ENCODE data around the gene DPCD. TPM values are rescaled to one million over a fixed set of nuclear protein-coding genes. Genes with fewer than 3 reads are reported as not detected.

Gene DPCD
- total and polyA plus RNA-seq, 2 of the 8 experiments (the other 6 are each of a cell fraction or from before 2014, with no cell fraction given): 21.2 to 31.4 TPM

DNA sequence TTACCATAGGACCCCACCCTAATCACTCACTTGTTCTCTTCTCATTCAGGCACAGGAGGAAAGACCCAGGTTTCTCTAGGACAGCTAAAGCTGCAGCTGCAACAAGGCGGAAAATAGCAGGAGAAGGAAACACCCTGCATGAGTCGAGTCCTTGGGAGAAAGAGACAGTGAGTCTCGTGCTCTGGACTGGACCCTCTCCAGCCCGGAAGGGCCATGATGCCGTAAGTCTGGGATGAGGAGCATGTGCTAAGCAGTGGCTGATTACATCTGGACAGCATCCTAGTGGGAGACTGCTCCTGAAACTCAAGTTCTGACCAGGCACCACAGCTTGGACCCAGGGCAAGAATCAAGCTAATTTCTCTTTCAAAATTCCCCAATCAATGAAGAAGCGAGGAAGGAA is 67.4 kb downstream of the DPCD start:
- H3K23ac ChIP-seq (ENCODE audit: insufficient read length): no peak overlapping the region
- H3K4me2 ChIP-seq (ENCODE audit: insufficient read depth in 1 of 2, low read depth in 2 of 2, low read length in 2 of 2): no peak overlapping the region
- ChIA-PET CTCF (ENCODE audit: partially characterized antibody) (interaction anchor here (0.8 to 1.4 kb wide), 3 partner anchors 18 to 1173 kb away, joined by 3 read pairs; no protein-coding TSS in a partner anchor), POLR2A (ENCODE audit: partially characterized antibody) (interaction anchor here (1.7 kb wide), 1 partner anchor 10 kb away, joined by 4 read pairs; no protein-coding TSS in a partner anchor)
- no peak overlapping the region for H2AK5ac ChIP-seq (ENCODE audit: low read depth, low read length)
- no peak overlapping the region for H4K8ac ChIP-seq (ENCODE audit: extremely low read depth, insufficient read depth, low read length)
- no peak overlapping the region for H2BK12ac ChIP-seq (ENCODE audit: low read depth, low read length)
- H3K14ac ChIP-seq (ENCODE audit: insufficient read length): no peak overlapping the region
- H3K4me1 ChIP-seq (replicated peaks in 1 of 4; ENCODE audit: control insufficient read depth in 3 of 4, insufficient read depth in 4 of 4, low read length in 3 of 4): peaks cover 9 to 21% (median 9%) of the 10 kb centered on the region in 4 experiments; a peak in 6 of 7 replicates
- no peak overlapping the region for H3K27ac ChIP-seq (ENCODE audit: low read depth, low read length)
- no peak overlapping the region for H3K18ac ChIP-seq (ENCODE audit: extremely low read depth, low read length)
- FAIRE-seq (no peak), DNase-seq (ENCODE audit: low read depth in 1 of 2, low spot score in 2 of 2) (no peak)
- no peaks in the 10 kb centered on the region for H3K79me1 ChIP-seq (ENCODE audit: low read depth, low read length)
- no peak overlapping the region for H2BK120ac ChIP-seq (replicated peaks; ENCODE audit: low read depth, low read length)
- peaks cover 0 to 7% (median 0%) of the 10 kb centered on the region in 4 experiments; a peak in 3 of 8 replicates for H3K36me3 ChIP-seq (ENCODE audit: control insufficient read depth in 2 of 4, insufficient read depth in 4 of 4, low read length in 3 of 4)
- H2AFZ ChIP-seq (ENCODE audit: low read length): no peak overlapping the region
- H3K9me3 ChIP-seq (ENCODE audit: insufficient read depth in 2 of 2, low read depth in 1 of 2, low read length in 1 of 2): no peaks in the 10 kb centered on the region
- no peak overlapping the region for H3K9ac ChIP-seq (replicated peaks in 1 of 4; ENCODE audit: extremely low read depth in 1 of 4, low read depth in 3 of 4, low read length in 3 of 4)
- no peak overlapping the region for H3K4ac ChIP-seq (replicated peaks; ENCODE audit: insufficient read length, low read depth, low read length)
- no peak overlapping the region for H3K4me3 ChIP-seq (ENCODE audit: extremely low read depth in 1 of 4, insufficient read depth in 2 of 4, low read depth in 3 of 4, low read length in 4 of 4)
- 0 out of 2 replicates have a peak overlapping the region, but pooled peaks have one; percentile 3 for H2BK15ac ChIP-seq (ENCODE audit: low read length)
- no peak overlapping the region for H4K5ac ChIP-seq (ENCODE audit: insufficient read length, low read depth, low read length)
- H3K79me2 ChIP-seq (ENCODE audit: control insufficient read depth in 1 of 2, insufficient read depth in 2 of 2, low read length in 2 of 2): no peaks in the 10 kb centered on the region
- H4K91ac ChIP-seq (replicated peaks; ENCODE audit: insufficient read length, low read length): no peak overlapping the region
- H2BK5ac ChIP-seq (ENCODE audit: low read depth, low read length): no peak overlapping the region
- H4K20me1 ChIP-seq (replicated peaks in 1 of 2; ENCODE audit: control insufficient read depth in 1 of 2, insufficient read depth in 2 of 2, low read length in 2 of 2): peaks cover 0 to 2% of the 10 kb centered on the region in 2 experiments
- H3K27me3 ChIP-seq (replicated peaks in 1 of 4; ENCODE audit: control insufficient read depth in 3 of 4, extremely low read depth in 1 of 4, insufficient read depth in 3 of 4, low read length in 3 of 4): no peaks in the 10 kb centered on the region
- 0 out of 2 replicates have a peak, but pooled peaks cover 1% of the 10 kb centered on the region for H3K23me2 ChIP-seq (ENCODE audit: low read depth, low read length)
- no peak overlapping the region for H3K56ac ChIP-seq (replicated peaks; ENCODE audit: insufficient read length, low read depth, low read length)
- no peak overlapping the region for H2BK20ac ChIP-seq (ENCODE audit: low read length)
- 73% methylated on average over 6 of the region's 6 CpGs; no CpG with 5 or more reads in 1 of the 2 experiments for WGBS, 2 experiments (ENCODE audit: extremely low coverage in 1 of 2, insufficient coverage in 1 of 2, insufficient read length in 1 of 2, insufficient replicate concordance in 2 of 2, low coverage in 1 of 2, low lambda C conversion rate in 2 of 2, missing lambda C conversion rate in 1 of 2)
- TF ChIP-seq GABPA (IDR thresholded peaks at IDR 0.05; ENCODE audit: borderline replicate concordance, insufficient read depth, low read length) (no peak), SP2 (IDR thresholded peaks at IDR 0.05; ENCODE audit: low read length) (no peak), HDAC2 (IDR thresholded peaks at IDR 0.05; ENCODE audit: borderline replicate concordance in 1 of 2, low read depth in 2 of 2, low read length in 2 of 2) (no peak), EP300 (IDR thresholded peaks at IDR 0.05; ENCODE audit: borderline replicate concordance in 1 of 2, low read depth in 2 of 2, low read length in 2 of 2) (no peak), SIN3A (conservative IDR thresholded peaks at IDR 0.05 in 1 of 2, IDR thresholded peaks at IDR 0.05 in 1 of 2; ENCODE audit: low read depth in 1 of 2, low read length in 2 of 2) (no peak), EZH2 (IDR thresholded peaks at IDR 0.05; ENCODE audit: low read depth, low read length, severe bottlenecking) (no peak), SIRT6 (IDR thresholded peaks at IDR 0.05; ENCODE audit: low read length) (no peak), NANOG (IDR thresholded peaks at IDR 0.05; ENCODE audit: insufficient read depth, low read depth, low read length, poor library complexity, severe bottlenecking) (no peak), ASH2L (IDR thresholded peaks at IDR 0.05; ENCODE audit: low read length) (no peak), CBX5 (IDR thresholded peaks at IDR 0.05; ENCODE audit: low read depth, low read length) (no peak), CEBPB (IDR thresholded peaks at IDR 0.05; ENCODE audit: low read depth, low read length) (no peak), MAFK (IDR thresholded peaks at IDR 0.05; ENCODE audit: low read depth, low read length) (no peak)

All from H1 (cell line).